ENCODE measurements around the gene PRKCQ.

The PRKCQ gene

DNA sequence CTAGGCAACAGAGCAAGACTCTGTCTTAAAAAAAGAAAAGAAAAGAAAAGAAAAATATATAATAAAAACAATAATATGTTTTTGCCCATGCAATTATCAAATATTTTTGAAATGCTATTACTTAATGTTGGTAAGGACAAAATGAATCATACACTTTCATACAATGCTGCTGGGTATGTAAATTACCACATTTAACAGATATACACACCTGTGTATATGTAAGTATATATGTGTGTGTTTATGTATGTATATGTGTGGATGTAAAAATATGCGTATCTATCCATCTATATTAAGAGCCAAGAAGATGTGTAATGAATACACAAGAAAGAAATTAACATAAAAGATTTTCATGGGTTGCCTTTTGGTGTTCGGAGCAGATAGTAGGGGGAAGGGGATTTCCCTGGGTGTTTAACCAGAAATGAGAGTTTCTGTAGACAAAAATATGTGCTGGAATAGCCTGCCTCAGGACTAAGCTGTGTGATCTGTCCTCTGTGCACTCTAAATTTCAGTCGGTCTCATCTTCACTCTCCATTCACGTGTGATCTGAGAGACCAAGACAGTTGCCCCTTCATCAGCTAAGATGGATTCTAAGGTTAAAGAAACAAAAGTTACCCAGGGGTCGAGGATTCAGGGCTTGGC lies 61.2 kb downstream of the PRKCQ start:
- peak; percentile 46 for DNase-seq

- DNase-seq: no peak
Measured at GRCh38 chr10:6516929-6517284, 63.2 kb downstream of the PRKCQ start.

- DNase-seq: no peak
Measured at GRCh38 chr10:6516281-6516928, 63.7 kb downstream of the PRKCQ start.

- DNase-seq: no peak
Measured at GRCh38 chr10:6514844-6515780, 65.0 kb downstream of the PRKCQ start.

DNA sequence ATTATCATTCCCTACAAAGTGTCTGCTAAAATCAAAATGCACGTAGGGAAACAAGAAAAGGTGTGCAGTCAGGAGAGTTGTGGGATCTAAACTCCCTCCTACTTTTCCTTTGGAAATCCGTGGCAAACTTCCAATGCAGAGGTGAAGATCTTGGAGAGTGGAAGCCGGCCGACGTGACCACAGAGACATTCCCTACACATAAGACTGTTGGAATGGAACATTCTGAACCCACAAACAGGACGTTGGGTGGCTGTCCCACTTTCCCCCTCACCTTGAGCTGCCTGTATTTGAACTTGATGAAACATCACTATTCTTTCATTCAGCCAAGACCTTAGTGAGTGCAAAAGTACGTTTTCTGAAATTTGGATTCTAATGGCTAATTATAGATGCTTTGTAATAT lies 65.9 kb downstream of the PRKCQ start:
- DNase-seq: no peak

DNA sequence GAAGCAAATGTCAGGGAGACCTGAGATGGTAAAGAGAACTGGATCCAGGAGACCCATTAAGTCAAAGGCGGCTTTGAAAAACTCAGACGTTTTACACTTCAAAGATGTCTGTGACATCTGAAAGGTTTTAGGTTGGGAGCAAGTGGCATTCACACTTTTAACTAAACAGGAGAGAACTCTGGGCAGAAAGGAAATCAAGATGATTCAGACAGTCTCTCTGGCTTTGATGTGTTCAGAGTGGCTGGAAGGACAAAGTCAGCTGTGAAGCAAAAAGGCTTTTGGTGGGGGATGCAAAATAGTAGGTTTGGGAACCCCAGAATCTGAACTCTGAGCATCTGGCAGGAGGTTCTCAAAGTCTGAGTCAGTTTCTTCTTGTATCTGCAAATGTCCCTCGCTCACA lies 66.6 kb downstream of the PRKCQ start:
- DNase-seq: peak; percentile 52

GRCh38 chr10:6512182-6512581 lies 67.9 kb downstream of the PRKCQ start:
- no peak for DNase-seq

- DNase-seq: no peak
Measured at GRCh38 chr10:6511347-6511746, 68.7 kb downstream of the PRKCQ start.

- DNase-seq: peak; percentile 46
Measured at GRCh38 chr10:6507311-6507710, 72.8 kb downstream of the PRKCQ start.

DNA sequence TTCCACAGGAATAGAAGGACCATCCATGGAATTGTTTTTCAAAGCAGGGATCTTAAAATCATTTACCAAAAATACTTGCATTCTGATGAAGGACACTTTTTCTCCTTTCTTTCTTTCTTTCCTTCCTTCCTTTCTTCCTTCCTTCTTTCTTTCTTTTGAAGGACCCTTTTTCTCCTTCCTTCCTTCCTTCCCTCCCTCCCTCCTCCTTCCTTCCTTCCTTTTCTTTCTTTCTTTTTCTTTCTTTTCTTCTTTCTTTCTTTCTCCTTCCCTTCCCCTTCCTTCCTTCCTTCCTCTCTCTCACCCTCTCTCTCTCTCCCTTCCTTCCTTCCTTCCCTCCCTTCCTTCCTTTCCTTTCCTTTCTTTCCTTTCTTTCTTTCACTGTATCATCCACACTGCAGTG lies 74.8 kb downstream of the PRKCQ start:
- DNase-seq: no peak

DNA sequence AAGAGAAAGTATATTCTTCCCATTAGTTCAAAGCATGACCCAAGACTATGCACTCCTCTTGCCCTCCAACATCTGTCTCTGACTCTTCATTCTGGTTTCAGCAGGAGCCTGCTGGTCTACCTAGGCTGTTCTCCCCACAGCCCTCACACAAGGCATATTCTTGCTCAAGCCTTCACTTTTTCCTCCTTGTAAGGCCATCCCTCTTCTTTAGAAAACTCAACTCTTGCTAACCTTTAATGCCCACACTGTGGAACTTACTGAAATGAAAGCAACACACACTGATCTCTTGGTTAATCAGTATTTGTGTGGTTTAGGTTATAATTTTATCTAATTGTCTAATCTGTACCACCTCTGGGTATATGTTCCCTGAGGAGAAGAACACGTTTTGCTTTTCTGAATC lies 75.8 kb downstream of the PRKCQ start:
- DNase-seq: no peak

DNA sequence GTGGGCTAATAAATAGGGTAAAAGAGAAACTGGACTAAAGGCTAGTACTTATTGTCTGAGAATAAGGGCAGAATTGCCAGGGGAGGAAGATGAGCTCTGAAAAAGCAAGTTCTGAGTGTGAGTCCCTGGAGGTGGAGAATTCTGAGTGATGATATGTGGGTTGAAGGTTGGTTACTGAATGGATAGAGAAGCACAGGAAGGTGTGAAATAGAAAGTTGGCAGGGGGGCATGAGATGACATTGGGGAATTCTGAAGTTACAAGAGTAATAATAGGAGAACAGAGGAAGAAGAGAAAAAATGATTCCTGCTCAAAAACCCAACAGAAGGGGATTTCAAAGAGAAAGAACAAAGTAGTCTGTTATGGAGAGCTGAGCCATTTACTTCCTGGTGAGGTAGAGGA lies 76.9 kb downstream of the PRKCQ start:
- no peak for DNase-seq

DNA sequence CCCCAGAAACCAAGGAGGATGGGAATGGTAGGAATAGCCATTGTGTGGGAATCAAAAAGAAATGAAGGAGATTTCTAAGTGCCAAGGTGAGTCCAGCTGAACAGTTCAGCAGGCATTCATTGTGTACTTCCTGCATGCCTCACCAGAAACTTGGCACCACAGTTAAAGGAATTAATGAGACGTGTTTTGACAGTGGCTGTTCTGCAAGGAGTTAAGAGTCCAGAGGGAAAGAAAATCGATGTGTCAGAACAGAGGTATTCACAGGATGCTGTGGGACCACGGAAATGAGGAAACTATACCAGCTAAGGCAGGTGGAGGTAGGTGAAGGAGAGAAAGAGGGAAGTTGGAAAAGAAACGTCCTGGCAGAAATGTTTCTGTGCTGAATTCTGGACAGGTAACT lies 78.1 kb downstream of the PRKCQ start:
- no peak for DNase-seq

- DNase-seq: no peak
Measured at GRCh38 chr10:6499974-6500373, 80.1 kb downstream of the PRKCQ start.

- DNase-seq: peak; percentile 76
Measured at GRCh38 chr10:6498771-6499170, 81.3 kb downstream of the PRKCQ start.

GRCh38 chr10:6497620-6498019 lies 82.5 kb downstream of the PRKCQ start:
- DNase-seq: no peak

- DNase-seq: peak; percentile 78
Measured at GRCh38 chr10:6494936-6495592, 85.0 kb downstream of the PRKCQ start.

DNA sequence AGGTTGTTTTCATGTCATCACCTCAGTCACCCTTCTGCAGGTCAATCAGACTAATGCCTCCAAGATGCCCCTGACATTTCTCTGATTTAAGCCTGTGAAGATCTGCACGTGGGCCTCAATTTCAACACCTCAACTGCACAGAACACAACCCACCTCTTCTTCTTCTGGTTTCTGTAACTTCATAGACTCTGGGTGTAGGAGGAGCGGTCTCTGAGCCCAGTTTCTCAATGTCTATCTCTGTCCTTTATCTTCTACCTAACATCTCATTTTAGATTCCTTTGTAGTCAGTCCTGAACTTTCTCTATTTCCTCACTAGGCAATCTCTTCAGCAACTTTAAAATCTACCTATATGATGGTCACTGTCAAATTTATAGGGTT lies 85.6 kb downstream of the PRKCQ start:
- no peak for DNase-seq

- DNase-seq: peak; percentile 60
Measured at GRCh38 chr10:6493521-6494441, 86.3 kb downstream of the PRKCQ start.

GRCh38 chr10:6492896-6493295 lies 87.2 kb downstream of the PRKCQ start:
- DNase-seq: no peak

DNA sequence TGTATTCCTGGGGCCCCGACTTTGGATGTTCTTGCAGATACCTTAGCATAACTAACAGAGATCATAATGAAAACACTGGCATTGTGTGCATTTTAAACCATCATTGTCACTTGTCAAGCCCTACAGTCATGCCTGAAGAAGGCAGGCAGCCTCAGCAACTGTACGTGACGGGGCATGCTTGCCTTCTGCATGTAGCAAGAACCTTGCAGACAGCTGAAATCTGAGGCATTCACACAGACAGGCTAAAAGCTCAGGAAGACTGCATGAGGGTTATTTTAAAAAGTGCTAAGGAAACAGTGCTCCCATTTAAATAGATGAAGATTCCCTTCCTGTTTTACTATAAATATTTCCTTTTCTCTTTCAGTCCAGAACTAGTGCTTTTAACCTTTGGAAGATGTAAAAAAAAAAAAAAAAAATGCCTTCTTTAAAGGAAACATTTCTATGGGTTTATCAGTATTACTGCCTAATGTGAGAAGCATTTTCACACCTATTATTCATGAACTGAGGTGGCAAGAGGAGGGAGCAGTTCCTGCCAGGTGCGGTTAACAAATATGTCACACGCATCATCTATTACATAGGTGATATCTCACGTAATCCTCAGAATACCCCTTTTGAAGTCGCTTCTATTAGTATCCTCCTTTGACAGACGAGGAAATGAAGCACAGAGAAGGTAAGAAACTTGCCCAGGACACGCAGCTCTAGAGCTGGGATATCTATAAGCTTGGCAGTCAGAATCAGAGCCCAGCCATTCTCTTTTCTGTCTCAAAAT lies 88.1 kb downstream of the PRKCQ start:
- peak; percentile 80 for DNase-seq

DNA sequence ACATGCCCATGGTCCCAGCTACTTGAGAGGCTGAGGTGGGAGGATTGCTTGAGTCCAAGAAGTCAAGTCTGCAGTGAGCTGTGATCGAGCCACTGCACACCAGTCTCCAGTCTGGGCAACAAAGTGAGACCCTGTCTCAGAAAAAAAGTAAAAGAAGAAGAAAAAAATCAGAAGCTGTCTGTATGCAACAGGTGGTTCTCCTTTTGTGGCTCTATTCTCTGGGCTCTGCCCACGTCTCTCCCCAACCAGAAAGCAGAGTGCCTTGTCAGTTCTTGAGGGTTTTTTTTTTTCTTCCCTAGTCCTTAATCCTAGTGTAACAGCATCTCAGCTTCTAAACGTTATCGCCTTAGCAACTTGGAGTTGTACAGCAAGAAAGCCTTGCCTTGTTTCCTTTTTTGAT lies 89.5 kb downstream of the PRKCQ start:
- DNase-seq: no peak

All from CD4-positive, alpha-beta T cell treated with Interleukin-10 for 1 hour (primary cell).